GM21723 (cell line): Measurements from ENCODE around the gene CCDC74A.
"Not testable (repeated sequence)": the region's sequence is repeated elsewhere in the genome, so short reads cannot be mapped to it uniquely, and the experiment has no call there.

ENCODE experiments used
- ATAC-seq: cut with Tn5 transposase; IDR thresholded peaks from one replicate; pipeline ENCODE4 v1.9.1; 2021; ENCODE audit warnings: mild to moderate bottlenecking, moderate library complexity; ENCODE audit not compliant: unreplicated experiment

The CCDC74A gene

GRCh38 chr2:131544813-131545165 is 17.1 kb downstream of the CCDC74A start:
- ATAC-seq = not testable (repeated sequence)

- no peak for ATAC-seq
Measured at GRCh38 chr2:131552871-131553270, 25.2 kb downstream of the CCDC74A start.

- no peak for ATAC-seq
Measured at GRCh38 chr2:131556998-131557397, 29.3 kb downstream of the CCDC74A start.

- ATAC-seq = no peak
Measured at GRCh38 chr2:131557558-131558321, 30.1 kb downstream of the CCDC74A start.

- ATAC-seq = no peak
Measured at GRCh38 chr2:131566371-131566770, 38.7 kb downstream of the CCDC74A start.

- ATAC-seq = no peak
Measured at GRCh38 chr2:131567891-131568290, 40.2 kb downstream of the CCDC74A start.

- not testable (repeated sequence) for ATAC-seq
Measured at GRCh38 chr2:131568401-131568800, 40.7 kb downstream of the CCDC74A start.

- ATAC-seq = no peak
Measured at GRCh38 chr2:131572175-131572574, 44.5 kb downstream of the CCDC74A start.

- no peak for ATAC-seq
Measured at GRCh38 chr2:131577812-131578211, 50.1 kb downstream of the CCDC74A start.

GRCh38 chr2:131580187-131580586 is 52.5 kb downstream of the CCDC74A start:
- no peak for ATAC-seq
